Smooth muscle cell (in vitro differentiated cells): ENCODE data around the gene ELF5. TPM values are rescaled to one million over a fixed set of nuclear protein-coding genes. Genes with fewer than 3 reads are reported as not detected.

Experiments
- DNase-seq: peaks from one replicate; lab custom pipeline; 2025; ENCODE audit not compliant: unreplicated experiment; lab: John Stamatoyannopoulos, UW
- H2AFZ ChIP-seq: fragments of 200-600 bp; sonication (generic); 2 replicates; pipeline ENCODE4 v1.6.0; 2016; ENCODE audit warnings: antibody characterized with exemption, low read depth, mild to moderate bottlenecking
- H3F3A ChIP-seq: fragments of 200-600 bp; sonication (generic); 2 replicates; pipeline ENCODE4 v1.6.0; 2017; ENCODE audit warnings: antibody characterized with exemption, low read depth
- H3K27ac ChIP-seq: fragments of 200-600 bp; sonication (generic); 2 replicates; pipeline ENCODE4 v1.5.1; 2016; ENCODE audit warnings: low read depth, mild to moderate bottlenecking
- H3K27me3 ChIP-seq: fragments of 200-600 bp; sonication (generic); 2 replicates; pipeline ENCODE4 v1.6.1; 2016; ENCODE audit warnings: low read depth, mild to moderate bottlenecking
- H3K36me3 ChIP-seq: fragments of 200-600 bp; sonication (generic); 2 replicates; pipeline ENCODE4 v1.5.1; 2016; ENCODE audit warnings: low read depth
- H3K4me1 ChIP-seq: fragments of 200-600 bp; sonication (generic); 2 replicates; pipeline ENCODE4 v1.5.1; 2016; ENCODE audit warnings: low read depth
- H3K4me2 ChIP-seq: fragments of 200-600 bp; sonication (generic); 2 replicates; pipeline ENCODE4 v1.6.0; 2016; ENCODE audit warnings: mild to moderate bottlenecking
- H3K4me3 ChIP-seq: fragments of 200-600 bp; sonication (generic); 2 replicates; pipeline ENCODE4 v1.5.1; 2016; ENCODE audit warnings: mild to moderate bottlenecking
- H3K79me2 ChIP-seq: fragments of 200-600 bp; sonication (generic); 2 replicates; pipeline ENCODE4 v1.6.0; 2016; ENCODE audit warnings: low read depth, mild to moderate bottlenecking
- H3K9ac ChIP-seq: fragments of 200-600 bp; sonication (generic); 2 replicates; pipeline ENCODE4 v1.6.0; 2016; ENCODE audit warnings: low read depth
- H3K9me3 ChIP-seq: fragments of 200-600 bp; sonication (generic); replicated peaks from 2 replicates; pipeline ENCODE4 v1.5.1; 2016; ENCODE audit warnings: low read depth
- H4K20me1 ChIP-seq: fragments of 200-600 bp; sonication (generic); 2 replicates; pipeline ENCODE4 v1.6.0; 2016; ENCODE audit warnings: low read depth
- WGBS: methylation state at CpG from one replicate; pipeline ENCODE4 v1.1.7; 2016; ENCODE audit warnings: low lambda C conversion rate; 5-methylcytosine and 5-hydroxymethylcytosine counted together
- polyA plus RNA-seq: library from polyadenylated mRNA; unstranded; fragments of >200 nt; fragmentation: Nextera tagmentation; extraction: Ambion mirVana; gene quantifications from 2 replicates; pipeline ENCODE4 v1.2.1, GENCODE V29; 2016
- total RNA-seq: library from RNA; depleted of rRNA; stranded (reverse); fragments of >200 nt; gene quantifications from 2 replicates; pipeline ENCODE4 v1.2.3, GENCODE V29; 2014
- TF ChIP-seq, protein P1 (sequence below): fragments of 200-600 bp; sonication (generic); IDR thresholded peaks from 2 replicates; pipeline ENCODE4 v1.5.1; 2017; ENCODE audit warnings: borderline replicate concordance, mild to moderate bottlenecking, antibody characterized with exemption; ENCODE audit not compliant: insufficient read depth, poor library complexity, severe bottlenecking

Gene ELF5
- total and polyA plus RNA-seq, 2 experiments from 2014 or later: 0.67 TPM; not detected in 1

- WGBS: 63% methylated on average over 1 of the region's 1 CpG
- Histone ChIP-seq H4K20me1 (no peaks in the 10 kb centered on the region), H3F3A (no peaks in the 10 kb centered on the region), H3K27me3 (no peaks in the 10 kb centered on the region), H3K9ac (no peak overlapping the region), H3K4me3 (no peak overlapping the region), H3K36me3 (no peaks in the 10 kb centered on the region), H2AFZ (no peak overlapping the region), H3K79me2 (no peaks in the 10 kb centered on the region), H3K4me1 (no peaks in the 10 kb centered on the region), H3K27ac (no peak overlapping the region), H3K4me2 (no peak overlapping the region), H3K9me3 (no peaks in the 10 kb centered on the region)
- DNase-seq: no peak
- TF ChIP-seq, protein P1, sequence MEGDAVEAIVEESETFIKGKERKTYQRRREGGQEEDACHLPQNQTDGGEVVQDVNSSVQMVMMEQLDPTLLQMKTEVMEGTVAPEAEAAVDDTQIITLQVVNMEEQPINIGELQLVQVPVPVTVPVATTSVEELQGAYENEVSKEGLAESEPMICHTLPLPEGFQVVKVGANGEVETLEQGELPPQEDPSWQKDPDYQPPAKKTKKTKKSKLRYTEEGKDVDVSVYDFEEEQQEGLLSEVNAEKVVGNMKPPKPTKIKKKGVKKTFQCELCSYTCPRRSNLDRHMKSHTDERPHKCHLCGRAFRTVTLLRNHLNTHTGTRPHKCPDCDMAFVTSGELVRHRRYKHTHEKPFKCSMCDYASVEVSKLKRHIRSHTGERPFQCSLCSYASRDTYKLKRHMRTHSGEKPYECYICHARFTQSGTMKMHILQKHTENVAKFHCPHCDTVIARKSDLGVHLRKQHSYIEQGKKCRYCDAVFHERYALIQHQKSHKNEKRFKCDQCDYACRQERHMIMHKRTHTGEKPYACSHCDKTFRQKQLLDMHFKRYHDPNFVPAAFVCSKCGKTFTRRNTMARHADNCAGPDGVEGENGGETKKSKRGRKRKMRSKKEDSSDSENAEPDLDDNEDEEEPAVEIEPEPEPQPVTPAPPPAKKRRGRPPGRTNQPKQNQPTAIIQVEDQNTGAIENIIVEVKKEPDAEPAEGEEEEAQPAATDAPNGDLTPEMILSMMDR: no peak
Measured at GRCh38 chr11:34558211-34558610, 44.6 kb upstream of the ELF5 start.

- 63% methylated on average over 3 of the region's 3 CpGs for WGBS
- no peak overlapping the region for H3K4me3 ChIP-seq
- TF ChIP-seq, protein P1: no peak
Measured at GRCh38 chr11:34552270-34552669, 38.7 kb upstream of the ELF5 start.

GRCh38 chr11:34549271-34549670, 35.7 kb upstream of the ELF5 start:
- Histone ChIP-seq H3K4me1 (no peaks in the 10 kb centered on the region), H3K36me3 (no peaks in the 10 kb centered on the region), H2AFZ (no peak overlapping the region), H3K27me3 (peaks cover 5% of the 10 kb centered on the region), H3K4me2 (no peak overlapping the region), H3K9ac (no peak overlapping the region), H3K9me3 (no peaks in the 10 kb centered on the region), H4K20me1 (no peaks in the 10 kb centered on the region), H3K4me3 (no peak overlapping the region), H3K79me2 (no peaks in the 10 kb centered on the region), H3K27ac (no peak overlapping the region), H3F3A (no peaks in the 10 kb centered on the region)
- DNase-seq: no peak
- 90% methylated on average over 5 of the region's 5 CpGs for WGBS
- TF ChIP-seq, protein P1: no peak

More at GRCh38 chr11:34552270-34552669, 38.7 kb upstream of the ELF5 start:
- Histone ChIP-seq H3K27me3 (no peaks in the 10 kb centered on the region), H3K9me3 (no peaks in the 10 kb centered on the region), H3K4me2 (no peak overlapping the region), H3K27ac (no peak overlapping the region), H2AFZ (no peak overlapping the region), H4K20me1 (no peaks in the 10 kb centered on the region), H3F3A (no peaks in the 10 kb centered on the region), H3K36me3 (no peaks in the 10 kb centered on the region), H3K9ac (no peak overlapping the region), H3K79me2 (no peaks in the 10 kb centered on the region), H3K4me1 (no peaks in the 10 kb centered on the region)
- DNase-seq: no peak

DNA sequence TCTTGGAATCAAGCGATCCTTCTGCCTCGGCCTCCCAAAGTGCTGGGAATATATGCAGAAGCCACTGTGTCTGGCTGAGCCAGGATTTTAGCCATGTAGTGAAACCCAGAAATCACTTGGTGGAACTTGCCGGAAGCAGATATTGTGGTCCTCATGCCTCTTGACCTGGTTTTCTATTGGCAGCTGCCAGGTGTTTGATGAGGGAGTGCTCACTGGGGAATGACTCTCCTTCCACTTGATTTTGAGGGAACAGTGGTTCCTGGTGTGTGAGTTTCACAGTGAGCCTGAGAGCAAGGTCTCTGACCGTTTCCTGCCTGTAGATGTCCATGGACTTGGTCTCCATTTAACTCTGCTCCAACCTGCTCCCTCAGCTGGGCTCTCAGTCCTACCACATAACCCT, 34.7 kb upstream of the ELF5 start:
- H3K4me3 ChIP-seq: no peak overlapping the region
- H3K27ac ChIP-seq: no peak overlapping the region
- peaks cover 5% of the 10 kb centered on the region for H3K27me3 ChIP-seq
- H3K36me3 ChIP-seq: no peaks in the 10 kb centered on the region
- no peaks in the 10 kb centered on the region for H3K9me3 ChIP-seq
- no peak overlapping the region for H3K9ac ChIP-seq
- no peak overlapping the region for H2AFZ ChIP-seq
- 96% methylated on average over 4 of the region's 4 CpGs for WGBS
- no peaks in the 10 kb centered on the region for H3K4me1 ChIP-seq
- TF ChIP-seq, protein P1: no peak
- H3K4me2 ChIP-seq: no peak overlapping the region
- H4K20me1 ChIP-seq: no peaks in the 10 kb centered on the region
- H3K79me2 ChIP-seq: no peaks in the 10 kb centered on the region
- no peak for DNase-seq
- no peaks in the 10 kb centered on the region for H3F3A ChIP-seq
